Activated T-cell treated with anti-CD3 and anti-CD28 coated beads, Interleukin-2, amount 50 U/mL, for 1 hour (primary cell): ENCODE data around the gene WNK1.

ENCODE experiments used
- DNase-seq: peaks from one replicate; pipeline ENCODE4 v3.0.0-alpha.2; 2020

The WNK1 gene

DNA sequence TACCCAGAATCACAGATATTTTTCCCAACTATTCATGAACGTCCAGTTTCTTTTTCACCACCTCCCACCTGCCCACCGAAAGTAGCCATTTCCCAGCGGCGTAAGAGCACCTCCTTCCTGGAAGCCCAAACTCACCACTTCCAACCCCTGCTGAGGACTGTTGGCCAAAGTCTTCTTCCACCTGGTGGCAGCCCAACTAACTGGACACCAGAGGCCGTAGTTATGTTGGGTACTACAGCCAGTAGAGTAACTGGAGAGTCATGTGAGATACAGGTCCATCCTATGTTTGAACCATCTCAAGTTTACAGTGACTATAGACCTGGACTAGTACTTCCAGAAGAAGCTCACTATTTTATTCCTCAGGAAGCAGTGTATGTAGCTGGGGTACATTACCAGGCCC lies 115.5 kb downstream of the WNK1 start:
- DNase-seq, result no peak

DNA sequence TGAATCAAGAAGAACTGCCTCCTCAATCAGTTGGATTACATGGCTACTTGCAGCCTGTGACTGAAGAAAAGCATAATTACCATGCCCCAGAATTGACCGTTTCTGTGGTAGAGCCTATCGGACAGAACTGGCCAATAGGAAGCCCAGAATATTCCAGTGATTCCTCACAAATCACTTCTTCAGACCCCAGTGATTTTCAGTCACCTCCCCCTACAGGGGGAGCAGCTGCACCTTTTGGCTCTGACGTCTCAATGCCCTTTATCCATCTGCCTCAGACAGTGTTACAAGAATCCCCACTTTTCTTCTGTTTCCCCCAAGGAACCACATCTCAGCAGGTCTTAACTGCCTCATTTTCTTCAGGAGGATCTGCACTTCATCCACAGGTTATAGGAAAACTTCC lies 116.3 kb downstream of the WNK1 start:
- DNase-seq, result no peak

DNA sequence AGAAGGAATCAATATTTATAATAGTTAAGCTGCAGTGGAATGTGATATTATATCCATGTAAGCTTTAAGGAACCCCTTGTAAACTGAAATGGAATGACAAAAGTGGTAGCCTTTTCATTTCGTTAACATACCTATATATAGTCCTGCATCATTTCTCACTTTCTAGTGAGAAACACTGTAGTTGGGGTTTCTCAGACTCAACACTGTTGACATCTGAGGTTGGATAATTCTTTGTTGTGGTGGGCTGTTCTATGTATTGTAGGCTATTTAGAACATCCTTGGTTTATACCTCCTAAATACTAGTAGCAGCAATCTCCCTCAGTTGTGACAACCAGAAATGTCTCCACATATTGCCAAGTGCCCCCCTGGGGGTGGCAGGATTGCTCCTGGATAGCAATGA lies 118.0 kb downstream of the WNK1 start:
- DNase-seq, result no peak

DNA sequence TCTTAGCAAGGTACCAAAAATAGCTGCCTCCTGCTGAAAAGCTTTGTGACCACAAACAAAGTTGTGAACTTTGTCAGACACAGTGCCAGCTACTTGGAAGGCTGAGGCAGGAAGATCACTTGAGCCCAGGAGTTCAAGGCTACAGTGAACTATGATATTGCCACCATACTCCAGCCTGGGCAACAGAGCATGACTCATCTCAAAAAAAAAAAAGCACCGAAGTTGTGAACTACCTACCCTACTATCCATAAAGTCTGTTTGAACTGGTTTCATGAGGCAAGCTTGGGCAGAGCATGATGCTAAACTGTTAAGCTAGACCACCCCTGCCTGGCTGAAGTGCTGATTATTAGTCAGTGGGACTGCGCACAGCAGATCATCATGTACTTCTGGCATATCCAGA lies 121.6 kb downstream of the WNK1 start:
- DNase-seq, result no peak

DNA sequence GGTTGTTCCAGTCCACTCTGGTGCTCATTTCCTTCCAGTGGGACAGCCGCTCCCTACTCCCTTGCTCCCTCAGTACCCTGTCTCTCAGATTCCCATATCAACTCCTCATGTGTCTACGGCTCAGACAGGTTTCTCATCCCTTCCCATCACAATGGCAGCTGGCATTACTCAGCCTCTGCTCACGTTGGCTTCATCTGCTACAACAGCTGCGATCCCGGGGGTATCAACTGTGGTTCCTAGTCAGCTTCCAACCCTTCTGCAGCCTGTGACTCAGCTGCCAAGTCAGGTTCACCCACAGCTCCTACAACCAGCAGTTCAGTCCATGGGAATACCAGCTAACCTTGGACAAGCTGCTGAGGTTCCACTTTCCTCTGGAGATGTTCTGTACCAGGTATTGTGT lies 127.3 kb downstream of the WNK1 start:
- no peak for DNase-seq

DNA sequence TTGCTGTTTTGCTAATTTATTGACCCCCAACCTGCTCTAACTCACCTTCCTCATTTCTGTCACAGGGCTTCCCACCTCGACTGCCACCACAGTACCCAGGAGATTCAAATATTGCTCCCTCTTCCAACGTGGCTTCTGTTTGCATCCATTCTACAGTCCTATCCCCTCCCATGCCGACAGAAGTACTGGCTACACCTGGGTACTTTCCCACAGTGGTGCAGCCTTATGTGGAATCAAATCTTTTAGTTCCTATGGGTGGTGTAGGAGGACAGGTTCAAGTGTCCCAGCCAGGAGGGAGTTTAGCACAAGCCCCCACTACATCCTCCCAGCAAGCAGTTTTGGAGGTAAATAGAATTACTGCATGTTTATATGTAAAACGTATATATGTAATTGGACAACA lies 128.3 kb downstream of the WNK1 start:
- no peak for DNase-seq

DNA sequence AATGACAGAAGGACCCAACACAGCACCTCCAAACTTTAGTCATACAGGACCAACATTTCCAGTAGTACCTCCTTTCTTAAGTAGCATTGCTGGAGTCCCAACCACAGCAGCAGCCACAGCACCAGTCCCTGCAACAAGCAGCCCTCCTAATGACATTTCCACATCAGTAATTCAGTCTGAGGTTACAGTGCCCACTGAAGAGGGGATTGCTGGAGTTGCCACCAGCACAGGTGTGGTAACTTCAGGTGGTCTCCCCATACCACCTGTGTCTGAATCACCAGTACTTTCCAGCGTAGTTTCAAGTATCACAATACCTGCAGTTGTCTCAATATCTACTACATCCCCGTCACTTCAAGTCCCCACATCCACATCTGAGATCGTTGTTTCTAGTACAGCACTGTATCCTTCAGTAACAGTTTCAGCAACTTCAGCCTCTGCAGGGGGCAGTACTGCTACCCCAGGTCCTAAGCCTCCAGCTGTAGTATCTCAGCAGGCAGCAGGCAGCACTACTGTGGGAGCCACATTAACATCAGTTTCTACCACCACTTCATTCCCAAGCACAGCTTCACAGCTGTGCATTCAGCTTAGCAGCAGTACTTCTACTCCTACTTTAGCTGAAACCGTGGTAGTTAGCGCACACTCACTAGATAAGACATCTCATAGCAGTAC lies 132.5 kb downstream of the WNK1 start:
- DNase-seq, result no peak

DNA sequence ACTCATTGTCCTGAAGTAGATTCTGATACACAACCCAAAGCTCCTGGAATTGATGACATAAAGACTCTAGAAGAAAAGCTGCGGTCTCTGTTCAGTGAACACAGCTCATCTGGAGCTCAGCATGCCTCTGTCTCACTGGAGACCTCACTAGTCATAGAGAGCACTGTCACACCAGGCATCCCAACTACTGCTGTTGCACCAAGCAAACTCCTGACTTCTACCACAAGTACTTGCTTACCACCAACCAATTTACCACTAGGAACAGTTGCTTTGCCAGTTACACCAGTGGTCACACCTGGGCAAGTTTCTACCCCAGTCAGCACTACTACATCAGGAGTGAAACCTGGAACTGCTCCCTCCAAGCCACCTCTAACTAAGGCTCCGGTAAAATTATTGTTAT lies 133.3 kb downstream of the WNK1 start:
- DNase-seq, result no peak

DNA sequence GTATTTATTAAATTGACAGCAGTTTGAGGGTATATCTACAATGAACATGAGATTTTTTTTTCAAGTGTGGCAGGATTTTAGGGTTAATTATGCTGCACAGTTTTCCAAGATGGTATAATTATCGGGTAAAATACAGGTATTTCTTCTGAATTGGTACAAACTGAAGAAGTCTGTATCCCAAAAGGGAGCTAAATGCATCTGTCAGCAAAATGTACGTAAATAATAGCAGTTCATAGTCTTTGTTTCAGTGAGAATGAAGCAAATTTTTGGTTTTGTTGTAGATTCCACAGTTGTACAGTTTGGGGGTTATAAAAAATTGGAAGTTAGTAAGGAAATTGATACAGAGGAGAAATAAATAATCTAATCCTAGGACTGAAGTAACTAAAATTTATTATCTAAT lies 133.8 kb downstream of the WNK1 start:
- DNase-seq, result no peak

DNA sequence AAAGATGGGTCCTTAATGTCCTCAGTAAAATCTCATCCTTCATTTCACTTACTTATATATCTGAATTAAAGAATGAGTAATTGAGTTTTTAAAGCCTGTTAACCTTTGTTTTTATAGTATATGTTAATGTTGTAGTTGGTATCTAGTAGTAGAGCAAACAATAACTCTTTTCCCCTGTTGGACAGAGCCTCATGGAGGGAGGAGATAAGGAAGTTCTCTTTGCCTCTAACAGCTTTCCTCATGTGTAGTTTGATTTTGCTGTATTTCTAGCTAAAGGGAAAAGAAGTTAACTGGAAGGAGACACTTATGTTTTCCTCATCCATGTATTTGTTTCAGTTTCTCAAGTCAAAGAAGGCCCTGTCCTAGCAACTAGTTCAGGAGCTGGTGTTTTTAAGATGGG lies 141.8 kb downstream of the WNK1 start:
- no peak for DNase-seq

DNA sequence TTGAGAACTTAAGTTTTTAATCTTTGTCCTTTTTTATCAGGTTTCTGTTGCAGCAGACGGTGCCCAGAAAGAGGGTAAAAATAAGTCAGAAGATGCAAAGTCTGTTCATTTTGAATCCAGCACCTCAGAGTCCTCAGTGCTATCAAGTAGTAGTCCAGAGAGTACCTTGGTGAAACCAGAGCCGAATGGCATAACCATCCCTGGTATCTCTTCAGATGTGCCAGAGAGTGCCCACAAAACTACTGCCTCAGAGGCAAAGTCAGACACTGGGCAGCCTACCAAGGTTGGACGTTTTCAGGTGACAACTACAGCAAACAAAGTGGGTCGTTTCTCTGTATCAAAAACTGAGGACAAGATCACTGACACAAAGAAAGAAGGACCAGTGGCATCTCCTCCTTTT lies 143.7 kb downstream of the WNK1 start:
- DNase-seq, result no peak

DNA sequence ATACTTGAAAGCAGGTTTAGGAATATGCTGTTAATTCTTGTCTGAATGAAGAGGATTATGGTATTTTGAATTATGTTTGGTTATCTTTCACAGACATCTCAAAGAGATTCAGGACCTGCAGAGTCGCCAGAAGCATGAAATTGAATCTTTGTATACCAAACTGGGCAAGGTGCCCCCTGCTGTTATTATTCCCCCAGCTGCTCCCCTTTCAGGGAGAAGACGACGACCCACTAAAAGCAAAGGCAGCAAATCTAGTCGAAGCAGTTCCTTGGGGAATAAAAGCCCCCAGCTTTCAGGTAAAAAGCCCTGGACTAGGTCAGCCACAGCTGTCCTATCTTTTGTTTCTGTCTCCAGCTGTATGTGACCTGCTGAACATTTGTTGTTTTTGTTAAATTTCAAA lies 145.0 kb downstream of the WNK1 start:
- no peak for DNase-seq

DNA sequence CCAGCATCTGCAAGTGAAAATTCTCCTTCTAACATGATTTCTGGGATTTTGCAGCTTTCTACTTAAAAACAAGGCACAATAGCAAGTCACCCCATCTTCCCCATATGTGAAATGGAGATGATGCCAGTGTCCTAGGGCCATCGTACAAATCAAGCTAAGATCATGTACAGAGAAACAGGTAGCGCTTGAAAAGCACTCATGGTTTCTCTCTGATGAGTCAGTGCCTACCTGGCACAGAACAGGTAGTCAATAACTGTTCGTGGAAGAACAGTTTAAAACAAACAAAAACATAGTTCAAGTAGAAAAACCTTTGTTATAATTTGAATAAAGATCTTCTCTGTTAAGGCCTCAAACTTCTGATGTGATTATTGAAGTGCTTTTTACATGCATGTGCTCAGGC lies 150.2 kb downstream of the WNK1 start:
- DNase-seq, result no peak

DNA sequence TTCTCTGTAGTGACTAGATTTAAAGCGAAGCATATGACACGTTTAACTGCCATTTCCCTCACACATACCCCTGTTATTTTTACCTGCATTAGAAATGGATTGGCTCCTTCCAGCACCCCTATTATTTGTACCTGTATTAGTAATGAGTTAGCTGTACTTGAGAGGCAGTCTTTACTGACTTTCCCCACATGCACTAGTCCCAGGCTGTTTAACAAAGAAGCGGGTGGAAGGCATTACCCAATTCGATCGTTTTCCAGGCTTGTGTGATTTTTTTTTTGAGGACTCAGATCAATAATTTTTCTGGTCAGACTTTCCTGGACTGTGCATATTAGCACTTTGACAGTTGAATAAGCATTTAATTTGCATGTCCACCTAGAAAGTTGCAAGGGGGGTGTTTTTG lies 150.7 kb downstream of the WNK1 start:
- DNase-seq, result no peak

DNA sequence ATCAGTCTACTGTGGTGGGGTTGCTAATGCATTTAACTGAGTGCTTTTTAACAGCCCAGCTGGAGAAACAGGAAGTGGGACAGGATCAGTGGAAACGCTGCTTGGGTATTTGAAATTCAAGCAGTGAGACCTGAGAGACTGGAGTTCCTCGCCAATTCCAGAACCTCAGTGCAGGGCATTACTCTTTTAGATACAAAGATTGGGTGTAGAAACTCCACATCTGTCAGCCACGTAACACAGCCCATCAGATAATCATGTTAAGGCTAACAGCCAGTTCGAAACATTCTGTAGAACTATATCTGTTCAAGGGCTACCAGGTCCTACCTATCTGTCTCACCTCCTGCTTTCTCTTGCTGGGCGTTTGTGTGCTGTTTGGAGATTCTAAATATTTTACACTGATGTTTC lies 151.6 kb downstream of the WNK1 start:
- no peak for DNase-seq

DNA sequence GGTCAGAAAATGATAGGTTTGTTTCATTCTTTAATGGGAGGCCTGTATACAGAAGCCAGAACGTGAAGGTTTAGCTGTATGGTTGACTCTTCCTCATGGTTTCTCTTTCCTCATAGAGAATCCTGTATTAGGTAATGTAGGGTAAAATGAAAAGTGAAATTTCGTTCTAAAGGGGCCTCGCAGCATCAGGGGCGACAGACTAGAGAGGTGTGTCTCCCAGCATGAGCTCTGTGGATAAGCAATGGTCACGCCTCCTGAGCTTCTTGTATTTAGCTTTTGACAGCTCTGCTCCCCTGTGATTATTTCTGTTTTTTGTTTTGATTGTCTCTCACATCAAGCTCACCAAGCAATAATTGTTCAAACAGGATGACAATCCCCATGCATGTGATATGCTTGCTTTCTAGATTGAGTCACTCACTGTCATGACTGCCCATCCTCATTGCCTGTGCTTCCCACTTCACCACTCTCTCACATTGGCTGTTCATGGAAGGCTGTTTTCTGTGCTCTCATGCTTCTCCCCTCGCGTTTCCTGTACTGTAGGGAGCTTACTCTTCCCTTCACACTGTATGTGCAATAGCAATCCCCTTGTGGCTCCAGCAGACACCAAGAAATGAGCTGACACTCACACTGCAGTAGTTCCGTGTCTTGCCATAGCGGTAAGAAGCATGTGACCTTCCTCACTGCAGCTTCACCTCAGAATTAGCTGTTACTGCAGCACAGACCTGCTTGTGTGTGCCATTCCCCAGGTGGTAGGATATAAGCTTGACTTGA lies 153.1 kb downstream of the WNK1 start:
- no peak for DNase-seq

DNA sequence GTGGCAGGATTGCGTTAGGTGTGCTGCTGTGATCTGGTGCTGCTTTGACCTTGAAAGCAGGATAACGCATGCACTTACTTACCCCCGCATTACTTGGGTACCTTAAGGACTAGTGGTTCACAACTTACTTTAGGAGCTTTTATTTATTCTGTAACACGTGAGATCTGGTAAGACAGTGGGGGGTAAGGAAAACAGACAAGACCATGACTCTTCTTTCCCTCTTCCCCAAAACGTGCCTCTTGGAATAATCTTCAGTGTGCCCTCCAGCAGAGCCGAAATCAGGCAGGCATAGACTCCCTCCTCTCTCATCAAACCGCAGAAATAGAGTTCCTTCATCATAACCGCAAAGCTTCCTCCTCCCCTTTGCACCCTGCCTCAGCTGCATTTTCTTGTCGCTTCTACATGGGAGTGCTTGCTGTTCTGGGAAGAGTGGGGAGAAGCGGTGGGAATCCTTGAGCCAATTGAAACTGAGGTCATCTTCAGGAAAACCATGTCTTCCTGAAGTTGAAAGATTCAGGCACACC lies 153.7 kb downstream of the WNK1 start:
- no peak for DNase-seq

DNA sequence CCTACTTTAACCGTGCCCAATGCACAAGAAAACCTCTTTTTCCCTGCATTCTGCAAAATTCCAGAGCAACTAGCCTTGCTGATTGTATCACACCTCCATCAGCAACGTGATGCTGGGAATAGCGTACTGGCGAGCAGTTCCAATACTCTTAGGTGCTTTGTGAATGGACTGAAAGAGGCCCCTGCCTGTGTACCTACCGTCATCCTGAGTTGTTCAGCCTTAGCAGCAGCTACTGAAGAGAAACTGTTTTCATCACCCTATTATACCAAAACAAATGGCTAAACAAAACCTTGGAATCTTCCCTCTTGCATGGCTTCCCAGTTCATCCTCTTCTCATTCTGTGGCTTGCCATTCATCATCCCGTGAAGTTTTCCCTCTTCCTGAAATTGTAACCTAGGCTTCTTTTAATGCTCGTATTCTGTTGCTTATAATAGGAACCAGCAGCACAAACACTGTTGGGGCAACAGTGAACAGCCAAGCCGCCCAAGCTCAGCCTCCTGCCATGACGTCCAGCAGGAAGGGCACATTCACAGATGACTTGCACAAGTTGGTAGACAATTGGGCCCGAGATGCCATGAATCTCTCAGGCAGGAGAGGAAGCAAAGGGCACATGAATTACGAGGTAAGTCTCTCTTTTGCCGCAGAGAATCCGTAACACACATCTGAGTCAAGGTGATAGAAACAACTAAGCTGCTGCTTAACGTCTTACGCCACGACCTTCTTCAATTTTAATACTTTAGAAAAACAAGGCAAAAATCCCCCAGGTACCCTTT lies 155.2 kb downstream of the WNK1 start:
- DNase-seq, result no peak

DNA sequence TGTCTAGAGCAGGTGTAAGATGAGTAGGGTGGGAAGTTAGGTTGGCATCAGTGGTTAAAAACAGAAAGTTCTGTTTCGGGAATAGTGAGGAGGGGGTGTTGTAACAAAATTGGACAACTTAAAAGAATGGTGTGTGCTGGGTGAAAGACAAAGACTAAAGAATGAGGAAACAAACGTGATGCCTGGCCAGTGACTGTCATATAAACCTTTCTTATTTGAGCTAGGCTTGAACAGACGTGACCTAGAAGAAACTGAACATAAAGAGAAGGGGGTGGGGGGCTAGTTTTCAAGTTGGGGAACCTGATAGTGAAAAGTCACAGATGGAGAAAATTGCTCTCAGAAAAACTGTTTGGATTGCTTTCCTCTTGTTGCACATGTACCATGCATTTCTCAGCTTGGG lies 157.5 kb downstream of the WNK1 start:
- DNase-seq, result no peak

DNA sequence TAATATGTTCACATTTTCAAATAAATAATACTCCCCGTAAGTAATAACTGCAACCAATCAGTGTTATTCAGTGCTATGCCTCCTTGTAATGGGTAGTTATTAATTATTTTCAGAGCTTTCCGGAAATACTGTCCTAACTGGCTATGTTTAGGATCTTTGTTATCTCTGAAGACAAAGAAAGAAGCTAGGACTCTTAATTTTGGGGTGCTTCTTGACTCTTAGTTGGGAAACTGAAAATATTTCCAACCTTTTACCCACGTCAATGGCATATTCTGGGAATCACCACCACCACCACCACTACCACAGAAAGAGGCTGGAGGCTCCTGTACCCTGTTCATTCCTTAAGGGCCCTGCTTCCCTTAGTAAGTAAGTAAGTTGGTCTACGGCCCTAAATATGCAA lies 158.0 kb downstream of the WNK1 start:
- no peak for DNase-seq

DNA sequence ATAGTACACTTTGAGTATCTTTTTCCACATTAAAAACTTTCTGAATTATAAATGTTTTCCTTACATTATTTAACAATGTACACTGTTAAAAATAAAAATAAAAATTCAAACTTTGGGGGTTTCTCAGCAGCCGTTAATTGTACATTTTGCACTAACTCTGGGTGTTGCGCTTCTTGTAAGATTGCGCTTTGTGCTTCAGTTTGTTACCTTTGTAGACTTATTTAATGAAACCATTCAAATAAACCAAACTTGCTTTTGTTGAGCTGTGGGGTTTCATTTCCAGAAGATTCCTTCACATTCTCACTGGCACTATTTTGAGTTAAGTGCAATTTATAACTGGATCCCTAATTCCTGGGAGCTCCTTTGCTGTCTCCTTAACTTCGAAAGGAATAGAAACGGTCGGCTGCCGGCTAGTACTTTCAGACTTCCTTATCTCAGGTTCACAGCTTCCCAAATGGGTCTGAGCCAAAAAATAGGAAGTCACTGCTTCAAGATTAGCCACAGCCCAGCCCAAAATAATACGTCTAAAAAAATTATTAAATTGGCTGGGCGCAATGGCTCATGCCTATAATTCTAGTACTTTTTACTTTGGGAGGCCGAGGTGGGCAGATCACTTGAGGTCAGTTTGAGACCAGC lies 158.9 kb downstream of the WNK1 start:
- no peak for DNase-seq

DNA sequence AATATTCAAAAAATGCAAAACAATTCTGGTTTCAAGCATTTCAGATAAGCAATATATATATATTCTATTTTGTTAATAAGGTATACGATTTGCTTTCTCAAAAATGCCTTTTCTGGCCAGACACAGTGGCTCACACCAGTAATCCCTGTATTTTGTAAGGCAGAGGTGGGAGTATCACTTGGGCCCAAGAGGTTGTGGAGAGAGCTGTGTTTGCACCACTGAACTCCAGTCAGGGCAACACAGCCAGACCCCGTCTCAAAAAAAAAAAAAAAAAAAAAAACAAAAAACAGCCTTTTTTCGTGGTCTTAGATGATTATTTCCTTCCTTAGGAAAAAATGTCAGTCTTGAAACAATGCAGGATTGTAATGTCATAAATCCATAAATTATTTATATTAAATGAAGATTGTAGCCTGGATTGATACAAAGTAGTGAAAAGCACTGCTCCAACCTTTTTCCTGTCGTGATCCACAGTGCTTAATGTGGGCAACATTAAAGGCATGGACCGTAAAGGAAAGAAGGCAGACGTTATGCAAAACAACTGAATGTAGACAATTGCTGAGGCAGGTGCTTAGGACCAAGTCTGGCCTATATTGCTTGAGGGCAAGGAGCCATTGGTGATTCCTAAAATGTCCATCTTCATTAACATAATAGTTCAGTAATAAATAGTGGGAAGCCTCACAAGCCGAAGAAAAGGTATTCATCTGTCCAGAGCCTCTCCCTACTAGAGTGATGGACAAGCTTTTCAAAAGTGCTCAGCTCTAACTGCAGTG lies 160.3 kb downstream of the WNK1 start:
- no peak for DNase-seq
